HCT116 (cell line): ENCODE data around the gene ZNF280C. TPM values are rescaled to one million over a fixed set of nuclear protein-coding genes. Genes with fewer than 3 reads are reported as not detected.

Source experiments
- ATAC-seq: fragments of 200-7000 bp; cut with Tn5 transposase; 2 replicates; pipeline ENCODE4 v1.9.1; 2020; ENCODE audit warnings: mild to moderate bottlenecking, moderate library complexity
- BruUV-seq: library from RNA; stranded (reverse); fragments of 400-500 nt; replicated peaks from 2 replicates; lab custom pipeline; 2021; lab: Mats Ljungman, UMichigan
- CTCF ChIA-PET: fragments of 300-600 bp; sonication (Branson Sonifier 250); formaldehyde crosslinking; loops from one replicate; lab custom pipeline; 2021; ENCODE audit warnings: antibody characterized with exemption; lab: Charles Lee
- POLR2A ChIA-PET: fragments of 300-600, 350-600 bp; sonication (Branson Sonifier 250); formaldehyde crosslinking; loops from one replicate; lab custom pipeline; 2021; ENCODE audit warnings: antibody characterized with exemption; lab: Charles Lee
- RAD21 ChIA-PET, 2 experiments: fragments of 300-600 bp; sonication (Branson Sonifier 250); formaldehyde crosslinking; loops; one replicate each; lab custom pipeline; 2023; ENCODE audit warnings: low total read pairs in 2 of 2; ENCODE audit not compliant: uncharacterized antibody in 2 of 2, unreplicated experiment in 2 of 2, low non-redundant PET in 1 of 2; lab: Charles Lee
- DNase-seq: peaks from one replicate; pipeline ENCODE4 v3.0.0-alpha.2; 2010; ENCODE audit warnings: low read depth, low spot score
- H2AFZ ChIP-seq: fragments of 200-600 bp; shearing (Covaris generic), sonication (generic); 2 replicates; pipeline ENCODE4 v1.6.1; 2017; ENCODE audit warnings: low read depth, mixed run types, mixed read lengths, antibody characterized with exemption, low read length; ENCODE audit not compliant: poor library complexity, severe bottlenecking
- H3K27ac ChIP-seq: 2 replicates; pipeline ENCODE4 v1.5.1; 2012; ENCODE audit warnings: low read depth, low read length
- H3K27me3 ChIP-seq: fragments of 200-600 bp; sonication (generic); 2 replicates; pipeline ENCODE4 v1.6.1; 2016; ENCODE audit warnings: mixed run types, low read length, mixed read lengths; ENCODE audit not compliant: insufficient read depth
- H3K36me3 ChIP-seq, 2 experiments: fragments of 200-500 bp in 1 of 2; fragments of 200-600 bp in 1 of 2; sonication (Bioruptor generic) in 1 of 2; sonication (generic) in 1 of 2; 2 replicates each; pipeline versions ENCODE4 v1.5.1 to v1.6.1; 2014 to 2016; ENCODE audit warnings: low read length in 2 of 2, inconsistent platforms in 1 of 2, mixed read lengths in 1 of 2, mixed run types in 1 of 2; ENCODE audit not compliant: insufficient read depth in 2 of 2, control insufficient read depth in 1 of 2
- H3K4me1 ChIP-seq, 2 experiments: fragments of 200-600 bp in 1 of 2; sonication (generic) in 1 of 2; 2 replicates each; pipeline versions ENCODE4 v1.5.1 to v1.6.1; 2012 to 2017; ENCODE audit warnings: low read length in 2 of 2, inconsistent platforms in 1 of 2, mild to moderate bottlenecking in 1 of 2, mixed read lengths in 1 of 2, mixed run types in 1 of 2, moderate library complexity in 1 of 2; ENCODE audit not compliant: insufficient read depth in 2 of 2, control insufficient read depth in 1 of 2
- H3K4me2 ChIP-seq: fragments of 200-600 bp; sonication (generic); 2 replicates; pipeline ENCODE4 v1.6.1; 2017; ENCODE audit warnings: mixed run types, low read length, mixed read lengths
- H3K4me3 ChIP-seq, 2 experiments: fragments of 200-600 bp in 1 of 2; sonication (generic) in 1 of 2; replicated peaks in 1 of 2; 2 replicates each; pipeline ENCODE4 v1.5.1; 2011 to 2016; ENCODE audit warnings: low read length in 2 of 2, control low read depth in 1 of 2, low read depth in 1 of 2, mild to moderate bottlenecking in 1 of 2, mixed read lengths in 1 of 2, mixed run types in 1 of 2
- H3K79me2 ChIP-seq: fragments of 200-600 bp; sonication (generic); 2 replicates; pipeline ENCODE4 v1.6.1; 2017; ENCODE audit warnings: mild to moderate bottlenecking, mixed run types, low read length, moderate library complexity, mixed read lengths; ENCODE audit not compliant: insufficient read depth
- H3K9ac ChIP-seq: fragments of 200-600 bp; sonication (generic); 2 replicates; pipeline ENCODE4 v1.6.1; 2016; ENCODE audit warnings: low read length, mixed read lengths
- H3K9me2 ChIP-seq: fragments of 200-600 bp; sonication (generic), shearing (Covaris generic); 2 replicates; pipeline ENCODE4 v1.6.1; 2017; ENCODE audit warnings: mixed run types, mild to moderate bottlenecking, moderate library complexity; ENCODE audit not compliant: insufficient read depth
- H3K9me3 ChIP-seq, 2 experiments: fragments of 200-500 bp in 1 of 2; fragments of 200-600 bp in 1 of 2; sonication (Bioruptor generic) in 1 of 2; sonication (generic) in 1 of 2; 2 replicates each; pipeline ENCODE4 v1.6.1; 2014 to 2017; ENCODE audit warnings: low read length in 2 of 2, mixed read lengths in 2 of 2, inconsistent platforms in 1 of 2, low read depth in 1 of 2, mild to moderate bottlenecking in 1 of 2, mixed run types in 1 of 2, moderate library complexity in 1 of 2; ENCODE audit not compliant: control insufficient read depth in 1 of 2, insufficient read depth in 1 of 2
- H4K20me1 ChIP-seq: fragments of 200-600 bp; sonication (generic), shearing (Covaris generic); 2 replicates; pipeline ENCODE4 v1.6.1; 2017; ENCODE audit warnings: mixed run types, mild to moderate bottlenecking, moderate library complexity; ENCODE audit not compliant: insufficient read depth
- CEBPB ChIP-seq: IDR thresholded peaks from 2 replicates; pipeline ENCODE4 v1.6.1; 2012; ENCODE audit warnings: low read depth
- EGR1 ChIP-seq: IDR thresholded peaks from 2 replicates; pipeline ENCODE4 v1.6.1; 2012; ENCODE audit warnings: low read depth
- FOSL1 ChIP-seq: IDR thresholded peaks from 2 replicates; pipeline ENCODE4 v1.6.1; 2012; ENCODE audit warnings: low read depth
- JUND ChIP-seq: IDR thresholded peaks from 2 replicates; pipeline ENCODE4 v1.6.1; 2012
- POLR2AphosphoS5 ChIP-seq: IDR thresholded peaks from 2 replicates; pipeline ENCODE4 v1.6.1; 2011; ENCODE audit warnings: mild to moderate bottlenecking, low read depth, low read length, moderate library complexity
- RAD21 ChIP-seq: IDR thresholded peaks from 2 replicates; pipeline ENCODE4 v1.6.1; 2012; ENCODE audit warnings: low read depth, mild to moderate bottlenecking
- SIN3A ChIP-seq: IDR thresholded peaks from 2 replicates; pipeline ENCODE4 v1.6.1; 2012; ENCODE audit warnings: low read depth
- SRF ChIP-seq: IDR thresholded peaks from 2 replicates; pipeline ENCODE4 v1.6.1; 2012; ENCODE audit warnings: low read depth
- TCF7L2 ChIP-seq: IDR thresholded peaks from 2 replicates; pipeline ENCODE4 v1.7.0; 2011; ENCODE audit warnings: borderline replicate concordance, inconsistent platforms; ENCODE audit not compliant: insufficient read depth, insufficient read length; ENCODE audit errors: extremely low read depth
- YY1 ChIP-seq: IDR thresholded peaks from 2 replicates; pipeline ENCODE4 v1.6.1; 2011; ENCODE audit warnings: low read length, low read depth, moderate library complexity, mild to moderate bottlenecking; ENCODE audit not compliant: insufficient replicate concordance; ENCODE audit errors: extremely low read depth
- ZFX ChIP-seq: fragments of 450-650 bp; IDR thresholded peaks from 2 replicates; pipeline ENCODE4 v1.6.1; 2017
- ZNF274 ChIP-seq: fragments of 200-500 bp; sonication (Bioruptor generic); IDR thresholded peaks from 2 replicates; pipeline ENCODE4 v1.6.1; 2014; ENCODE audit warnings: mild to moderate bottlenecking, low read depth, low read length, inconsistent platforms
- intact Hi-C: fragments of 100-400 bp; cut with micrococcal nuclease; formaldehyde crosslinking; loops from 2 replicates; pipeline ENCODE4 v1.10.0; 2022
- total RNA-seq: library from RNA; stranded (reverse); gene quantifications from one replicate; pipeline ENCODE4 v1.2.1, GENCODE V29; 2021; ENCODE audit not compliant: unreplicated experiment
- TF ChIP-seq, protein P1 (sequence below): IDR thresholded peaks from 2 replicates; pipeline ENCODE4 v1.6.1; 2012
- TF ChIP-seq, protein P2 (sequence below): IDR thresholded peaks from 2 replicates; pipeline ENCODE4 v1.6.1; 2011; ENCODE audit warnings: mild to moderate bottlenecking, low read length, moderate library complexity; ENCODE audit not compliant: insufficient replicate concordance; ENCODE audit errors: extremely low read depth
- TF ChIP-seq, protein P3 (sequence below): IDR thresholded peaks from 2 replicates; pipeline ENCODE4 v1.6.1; 2012; ENCODE audit warnings: low read depth

ZNF280C gene
- total RNA-seq, 1 experiment from 2014 or later, result 12.3 TPM

DNA sequence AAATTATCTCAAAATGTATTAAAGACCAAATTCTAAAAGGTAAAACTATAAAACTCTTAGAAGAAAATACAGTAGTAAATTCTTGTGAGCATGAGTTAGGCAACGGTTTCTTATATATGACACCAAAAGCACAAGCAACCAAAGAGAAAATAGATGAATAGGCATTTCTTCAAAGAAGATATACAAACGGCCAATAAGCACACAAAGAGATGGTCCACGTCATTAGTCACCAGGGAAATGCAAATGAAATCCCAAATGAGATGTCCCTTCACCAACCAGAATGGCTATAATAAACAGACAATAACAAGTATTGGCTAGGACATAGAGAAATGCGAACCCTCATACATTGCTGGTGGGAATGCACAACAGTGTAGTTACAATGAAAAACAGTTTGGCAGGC, 52.4 kb downstream of the ZNF280C start:
- intact Hi-C loops, result no loop called here
- no peak overlapping the region for H3K9ac ChIP-seq
- H3K27me3 ChIP-seq, result no peaks in the 10 kb centered on the region
- H2AFZ ChIP-seq, result no peak overlapping the region
- no peaks in the 10 kb centered on the region for H3K9me3 ChIP-seq
- H3K4me3 ChIP-seq, result no peak overlapping the region
- no peak overlapping the region for H3K4me2 ChIP-seq
- no peak for ATAC-seq
- H3K9me2 ChIP-seq, result no peaks in the 10 kb centered on the region
- no peaks in the 10 kb centered on the region for H3K4me1 ChIP-seq
- peaks cover 0 to 4% of the 10 kb centered on the region in 2 experiments; a peak in 1 of 4 replicates for H3K36me3 ChIP-seq
- H3K27ac ChIP-seq, result no peak overlapping the region
- DNase-seq, result no peak
- ChIA-PET POLR2A (no interaction called here), RAD21 (no interaction called here), CTCF (no interaction called here)
- no peak for TF ChIP-seq JUND
- no peak for TF ChIP-seq TCF7L2
- TF ChIP-seq SIN3A, result no peak
- TF ChIP-seq, protein P1, sequence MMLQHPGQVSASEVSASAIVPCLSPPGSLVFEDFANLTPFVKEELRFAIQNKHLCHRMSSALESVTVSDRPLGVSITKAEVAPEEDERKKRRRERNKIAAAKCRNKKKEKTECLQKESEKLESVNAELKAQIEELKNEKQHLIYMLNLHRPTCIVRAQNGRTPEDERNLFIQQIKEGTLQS, result no peak
- no peak for TF ChIP-seq CEBPB
- TF ChIP-seq EGR1, result no peak
- TF ChIP-seq POLR2AphosphoS5, result no peak
- TF ChIP-seq SRF, result no peak
- no peak for TF ChIP-seq ZFX
- TF ChIP-seq YY1, result no peak
- no peaks in the 10 kb centered on the region for H3K79me2 ChIP-seq
- no TSS peak for BruUV-seq
- no peaks in the 10 kb centered on the region for H4K20me1 ChIP-seq

DNA sequence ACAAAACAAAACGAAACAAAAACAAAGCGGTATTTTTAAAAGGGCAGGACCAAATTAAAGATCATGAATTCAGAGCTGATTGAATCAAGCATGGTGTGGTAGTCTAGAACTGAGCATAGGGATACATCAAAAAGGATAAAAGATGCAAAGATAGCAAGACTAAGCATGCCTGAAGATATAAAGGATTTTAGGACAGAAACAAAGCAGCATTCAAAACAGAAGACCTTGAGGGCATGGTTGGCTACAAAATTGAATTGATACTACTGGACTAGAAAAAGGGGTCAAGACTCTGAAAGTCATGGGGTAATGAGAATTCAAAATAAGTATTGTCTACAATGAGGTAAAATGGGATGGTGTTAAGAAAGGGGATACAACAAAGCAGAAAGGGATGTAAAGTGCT, 55.3 kb downstream of the ZNF280C start:
- no peak for ATAC-seq

More for the DNA sequence above, 55.3 kb downstream of the ZNF280C start:
- intact Hi-C loops, result no loop called here
- H4K20me1 ChIP-seq, result no peaks in the 10 kb centered on the region
- RAD21 ChIA-PET, result no interaction called here
- no TSS peak for BruUV-seq
- H3K36me3 ChIP-seq, result 0 out of 4 replicates have a peak, but pooled peaks cover 0 to 4% of the 10 kb centered on the region in 2 experiments
- no peaks in the 10 kb centered on the region for H3K9me2 ChIP-seq
- H3K27ac ChIP-seq, result no peak overlapping the region
- H2AFZ ChIP-seq, result no peak overlapping the region
- no peak for DNase-seq
- TF ChIP-seq FOSL1 (no peak), ZNF274 (no peak), YY1 (no peak), POLR2AphosphoS5 (no peak), JUND (no peak), SIN3A (no peak), EGR1 (no peak), RAD21 (no peak)
- TF ChIP-seq, protein P2, sequence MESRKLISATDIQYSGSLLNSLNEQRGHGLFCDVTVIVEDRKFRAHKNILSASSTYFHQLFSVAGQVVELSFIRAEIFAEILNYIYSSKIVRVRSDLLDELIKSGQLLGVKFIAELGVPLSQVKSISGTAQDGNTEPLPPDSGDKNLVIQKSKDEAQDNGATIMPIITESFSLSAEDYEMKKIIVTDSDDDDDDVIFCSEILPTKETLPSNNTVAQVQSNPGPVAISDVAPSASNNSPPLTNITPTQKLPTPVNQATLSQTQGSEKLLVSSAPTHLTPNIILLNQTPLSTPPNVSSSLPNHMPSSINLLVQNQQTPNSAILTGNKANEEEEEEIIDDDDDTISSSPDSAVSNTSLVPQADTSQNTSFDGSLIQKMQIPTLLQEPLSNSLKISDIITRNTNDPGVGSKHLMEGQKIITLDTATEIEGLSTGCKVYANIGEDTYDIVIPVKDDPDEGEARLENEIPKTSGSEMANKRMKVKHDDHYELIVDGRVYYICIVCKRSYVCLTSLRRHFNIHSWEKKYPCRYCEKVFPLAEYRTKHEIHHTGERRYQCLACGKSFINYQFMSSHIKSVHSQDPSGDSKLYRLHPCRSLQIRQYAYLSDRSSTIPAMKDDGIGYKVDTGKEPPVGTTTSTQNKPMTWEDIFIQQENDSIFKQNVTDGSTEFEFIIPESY, result no peak
- TF ChIP-seq, protein P3, sequence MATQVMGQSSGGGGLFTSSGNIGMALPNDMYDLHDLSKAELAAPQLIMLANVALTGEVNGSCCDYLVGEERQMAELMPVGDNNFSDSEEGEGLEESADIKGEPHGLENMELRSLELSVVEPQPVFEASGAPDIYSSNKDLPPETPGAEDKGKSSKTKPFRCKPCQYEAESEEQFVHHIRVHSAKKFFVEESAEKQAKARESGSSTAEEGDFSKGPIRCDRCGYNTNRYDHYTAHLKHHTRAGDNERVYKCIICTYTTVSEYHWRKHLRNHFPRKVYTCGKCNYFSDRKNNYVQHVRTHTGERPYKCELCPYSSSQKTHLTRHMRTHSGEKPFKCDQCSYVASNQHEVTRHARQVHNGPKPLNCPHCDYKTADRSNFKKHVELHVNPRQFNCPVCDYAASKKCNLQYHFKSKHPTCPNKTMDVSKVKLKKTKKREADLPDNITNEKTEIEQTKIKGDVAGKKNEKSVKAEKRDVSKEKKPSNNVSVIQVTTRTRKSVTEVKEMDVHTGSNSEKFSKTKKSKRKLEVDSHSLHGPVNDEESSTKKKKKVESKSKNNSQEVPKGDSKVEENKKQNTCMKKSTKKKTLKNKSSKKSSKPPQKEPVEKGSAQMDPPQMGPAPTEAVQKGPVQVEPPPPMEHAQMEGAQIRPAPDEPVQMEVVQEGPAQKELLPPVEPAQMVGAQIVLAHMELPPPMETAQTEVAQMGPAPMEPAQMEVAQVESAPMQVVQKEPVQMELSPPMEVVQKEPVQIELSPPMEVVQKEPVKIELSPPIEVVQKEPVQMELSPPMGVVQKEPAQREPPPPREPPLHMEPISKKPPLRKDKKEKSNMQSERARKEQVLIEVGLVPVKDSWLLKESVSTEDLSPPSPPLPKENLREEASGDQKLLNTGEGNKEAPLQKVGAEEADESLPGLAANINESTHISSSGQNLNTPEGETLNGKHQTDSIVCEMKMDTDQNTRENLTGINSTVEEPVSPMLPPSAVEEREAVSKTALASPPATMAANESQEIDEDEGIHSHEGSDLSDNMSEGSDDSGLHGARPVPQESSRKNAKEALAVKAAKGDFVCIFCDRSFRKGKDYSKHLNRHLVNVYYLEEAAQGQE, result no peak
- no peaks in the 10 kb centered on the region for H3K27me3 ChIP-seq
- no peak overlapping the region for H3K9ac ChIP-seq
- POLR2A ChIA-PET, result no interaction called here
- no peaks in the 10 kb centered on the region for H3K4me1 ChIP-seq
- H3K4me2 ChIP-seq, result no peak overlapping the region
- H3K9me3 ChIP-seq, result no peaks in the 10 kb centered on the region
- no peaks in the 10 kb centered on the region for H3K79me2 ChIP-seq
- CTCF ChIA-PET, result no interaction called here
- H3K4me3 ChIP-seq, result no peak overlapping the region
